H1 (cell line): ENCODE measurements around the gene KCNMA1.

Experiments
- CREB1 ChIP-seq: IDR thresholded peaks from 2 replicates; pipeline ENCODE4 v1.6.1; 2012; ENCODE audit warnings: inconsistent platforms
- CTCF ChIP-seq, 3 experiments: IDR thresholded peaks; 1 replicate in 2 of 3; 2 replicates in 1 of 3; pipeline versions ENCODE4 v1.5.1 to v1.6.1; 2011; ENCODE audit warnings: low read length in 3 of 3, mild to moderate bottlenecking in 3 of 3, inconsistent platforms in 2 of 3, low read depth in 1 of 3, moderate library complexity in 1 of 3; ENCODE audit not compliant: insufficient read depth in 1 of 3; ENCODE audit errors: control extremely low read depth in 1 of 3
- EP300 ChIP-seq, 2 experiments: IDR thresholded peaks; 1 replicate in 1 of 2; 2 replicates in 1 of 2; pipeline ENCODE4 v1.6.1; 2011 to 2012; ENCODE audit warnings: low read depth in 2 of 2, low read length in 2 of 2, mild to moderate bottlenecking in 2 of 2, borderline replicate concordance in 1 of 2, inconsistent platforms in 1 of 2, moderate library complexity in 1 of 2
- RAD21 ChIP-seq, 2 experiments: IDR thresholded peaks in 1 of 2; conservative IDR thresholded peaks in 1 of 2; 2 replicates each; pipeline ENCODE4 v1.6.1; 2011; ENCODE audit warnings: low read depth in 2 of 2, low read length in 2 of 2, improper control_type of control experiment in 1 of 2, inconsistent platforms in 1 of 2, mild to moderate bottlenecking in 1 of 2, moderate library complexity in 1 of 2
- SP1 ChIP-seq: IDR thresholded peaks from 2 replicates; pipeline ENCODE4 v1.6.1; 2011; ENCODE audit warnings: low read depth, low read length
- USF2 ChIP-seq: IDR thresholded peaks from 2 replicates; pipeline ENCODE4 v1.6.1; 2011; ENCODE audit warnings: low read length, improper control_type of control experiment
- YY1 ChIP-seq: IDR thresholded peaks from 2 replicates; pipeline ENCODE4 v1.6.1; 2011; ENCODE audit warnings: low read depth, mild to moderate bottlenecking, low read length

GRCh38 chr10:77190291-77190690 is 447.3 kb downstream of the KCNMA1 start:
- TF ChIP-seq CREB1, result no peak
- no peak for TF ChIP-seq CTCF (IDR thresholded peaks at IDR 0.05; ENCODE audit: control extremely low read depth in 1 of 3, insufficient read depth in 1 of 3, low read depth in 1 of 3, low read length in 3 of 3)
- no peak for TF ChIP-seq RAD21 (IDR thresholded peaks at IDR 0.05 in 1 of 2, conservative IDR thresholded peaks at IDR 0.05 in 1 of 2; ENCODE audit: low read depth in 2 of 2, low read length in 2 of 2)
- no peak for TF ChIP-seq USF2
- TF ChIP-seq SP1, result no peak
- no peak for TF ChIP-seq YY1
- TF ChIP-seq EP300 (IDR thresholded peaks at IDR 0.05; ENCODE audit: borderline replicate concordance in 1 of 2, low read depth in 2 of 2, low read length in 2 of 2), result no peak
